HL-60 (cell line): ENCODE results near the gene LRBA.

ENCODE experiments used
- DNase-seq, 2 experiments: peaks; one replicate each; pipeline ENCODE4 v3.0.0-alpha.2; 2010 to 2020; ENCODE audit warnings: low read depth in 1 of 2, low spot score in 1 of 2
- H3K27ac ChIP-seq: fragments of 250-450 bp; sonication (Bioruptor Pico); replicated peaks from 2 replicates; pipeline ENCODE4 v1.5.1; 2020; ENCODE audit warnings: mild to moderate bottlenecking, moderate library complexity
- H3K27me3 ChIP-seq: fragments of 250-450 bp; sonication (Bioruptor Pico); 2 replicates; pipeline ENCODE4 v1.5.1; 2021; ENCODE audit warnings: mild to moderate bottlenecking, moderate library complexity; ENCODE audit not compliant: insufficient read depth, poor library complexity, severe bottlenecking
- H3K4me3 ChIP-seq: replicated peaks from 2 replicates; pipeline ENCODE4 v1.5.1; 2011; ENCODE audit warnings: mild to moderate bottlenecking, control low read depth, low read length; ENCODE audit not compliant: insufficient read depth
- GABPA ChIP-seq: IDR thresholded peaks from 2 replicates; pipeline ENCODE4 v1.6.1; 2012; ENCODE audit warnings: low read depth
- POLR2AphosphoS5 ChIP-seq: IDR thresholded peaks from 2 replicates; pipeline ENCODE4 v1.6.1; 2012; ENCODE audit warnings: low read depth
- REST ChIP-seq: IDR thresholded peaks from 2 replicates; pipeline ENCODE4 v1.6.1; 2012; ENCODE audit warnings: low read depth; ENCODE audit not compliant: insufficient replicate concordance
- SPI1 ChIP-seq: IDR thresholded peaks from 2 replicates; pipeline ENCODE4 v1.6.1; 2012; ENCODE audit warnings: low read depth, mild to moderate bottlenecking, borderline replicate concordance
- TF ChIP-seq, protein P1 (sequence below): IDR thresholded peaks from one replicate; pipeline ENCODE4 v1.5.1; 2011; ENCODE audit warnings: low read length, control low read depth, inconsistent platforms; ENCODE audit not compliant: insufficient read depth

LRBA gene

DNA sequence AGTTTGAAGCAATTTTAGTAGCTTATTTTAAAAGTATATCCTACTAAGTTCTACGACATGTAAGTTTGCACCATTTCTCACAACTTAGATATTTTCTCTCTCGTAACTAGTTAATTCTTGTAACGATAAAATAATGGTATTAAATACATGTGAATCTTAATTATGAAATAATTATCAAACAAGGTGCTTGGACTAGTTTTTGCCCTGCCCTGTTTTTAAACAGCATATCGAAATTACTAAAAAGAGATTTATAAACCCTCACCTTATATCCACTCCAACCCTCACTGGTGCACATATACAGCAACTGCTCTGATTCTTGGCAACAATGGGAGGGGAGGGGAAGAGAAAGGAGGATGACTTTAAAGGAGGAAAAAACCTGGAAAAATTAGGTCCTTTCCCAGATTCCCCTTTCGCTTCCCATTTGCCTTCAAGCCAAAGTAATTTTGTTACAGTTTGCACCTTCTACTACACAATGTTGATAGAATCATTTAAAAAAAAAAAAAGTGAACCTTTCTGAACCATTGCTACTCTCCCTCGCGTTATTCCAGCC, 434.0 kb downstream of the LRBA start:
- H3K27me3 ChIP-seq, result no peaks in the 10 kb centered on the region
- TF ChIP-seq GABPA, result no peak
- H3K4me3 ChIP-seq, result no peak overlapping the region

DNA sequence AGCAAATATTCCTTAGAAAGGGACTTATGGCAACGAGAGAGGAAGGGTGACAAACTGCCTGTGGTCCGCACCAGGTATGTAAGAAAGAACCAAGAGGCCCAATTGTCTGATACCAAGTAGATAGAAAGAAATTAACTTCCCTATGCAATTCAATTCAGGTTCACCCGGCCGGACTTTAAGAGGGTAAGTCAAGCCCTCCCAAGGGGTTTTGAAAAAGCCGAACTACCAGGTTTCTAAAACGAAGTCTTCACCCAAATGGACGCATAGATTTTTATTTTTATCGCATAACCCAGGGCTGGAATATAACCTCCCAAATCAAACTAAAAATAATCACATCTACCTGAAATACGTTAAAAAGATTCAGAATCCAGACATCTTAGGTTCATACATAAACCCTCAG, 434.8 kb downstream of the LRBA start:
- Histone ChIP-seq H3K27ac (no peak overlapping the region), H3K27me3 (no peaks in the 10 kb centered on the region), H3K4me3 (no peak overlapping the region)
- TF ChIP-seq POLR2AphosphoS5 (no peak), SPI1 (no peak), REST (no peak), GABPA (no peak)
- TF ChIP-seq, protein P1, sequence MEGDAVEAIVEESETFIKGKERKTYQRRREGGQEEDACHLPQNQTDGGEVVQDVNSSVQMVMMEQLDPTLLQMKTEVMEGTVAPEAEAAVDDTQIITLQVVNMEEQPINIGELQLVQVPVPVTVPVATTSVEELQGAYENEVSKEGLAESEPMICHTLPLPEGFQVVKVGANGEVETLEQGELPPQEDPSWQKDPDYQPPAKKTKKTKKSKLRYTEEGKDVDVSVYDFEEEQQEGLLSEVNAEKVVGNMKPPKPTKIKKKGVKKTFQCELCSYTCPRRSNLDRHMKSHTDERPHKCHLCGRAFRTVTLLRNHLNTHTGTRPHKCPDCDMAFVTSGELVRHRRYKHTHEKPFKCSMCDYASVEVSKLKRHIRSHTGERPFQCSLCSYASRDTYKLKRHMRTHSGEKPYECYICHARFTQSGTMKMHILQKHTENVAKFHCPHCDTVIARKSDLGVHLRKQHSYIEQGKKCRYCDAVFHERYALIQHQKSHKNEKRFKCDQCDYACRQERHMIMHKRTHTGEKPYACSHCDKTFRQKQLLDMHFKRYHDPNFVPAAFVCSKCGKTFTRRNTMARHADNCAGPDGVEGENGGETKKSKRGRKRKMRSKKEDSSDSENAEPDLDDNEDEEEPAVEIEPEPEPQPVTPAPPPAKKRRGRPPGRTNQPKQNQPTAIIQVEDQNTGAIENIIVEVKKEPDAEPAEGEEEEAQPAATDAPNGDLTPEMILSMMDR, result no peak
- DNase-seq, result no peak

More for the DNA sequence above, 434.0 kb downstream of the LRBA start:
- H3K27ac ChIP-seq, result no peak overlapping the region
- no peak for DNase-seq

- Histone ChIP-seq H3K27me3 (no peaks in the 10 kb centered on the region), H3K4me3 (no peak overlapping the region)
- DNase-seq, result no peak
Measured at GRCh38 chr4:150579551-150580234, 435.4 kb downstream of the LRBA start.

More at GRCh38 chr4:150579551-150580234, 435.4 kb downstream of the LRBA start:
- no peak overlapping the region for H3K27ac ChIP-seq
- TF ChIP-seq REST, result no peak
- TF ChIP-seq, protein P1, result no peak
- no peak for TF ChIP-seq POLR2AphosphoS5
- TF ChIP-seq SPI1, result no peak
- no peak for TF ChIP-seq GABPA
